NCI-H1417 treated with DMSO at 0.1 percent for 48 hours (cell line): Measurements from ENCODE around the gene ADCYAP1R1.

Experiments
- DNase-seq: peaks from one replicate; lab custom pipeline; 2025; lab: John Stamatoyannopoulos, UW

ADCYAP1R1 gene

DNA sequence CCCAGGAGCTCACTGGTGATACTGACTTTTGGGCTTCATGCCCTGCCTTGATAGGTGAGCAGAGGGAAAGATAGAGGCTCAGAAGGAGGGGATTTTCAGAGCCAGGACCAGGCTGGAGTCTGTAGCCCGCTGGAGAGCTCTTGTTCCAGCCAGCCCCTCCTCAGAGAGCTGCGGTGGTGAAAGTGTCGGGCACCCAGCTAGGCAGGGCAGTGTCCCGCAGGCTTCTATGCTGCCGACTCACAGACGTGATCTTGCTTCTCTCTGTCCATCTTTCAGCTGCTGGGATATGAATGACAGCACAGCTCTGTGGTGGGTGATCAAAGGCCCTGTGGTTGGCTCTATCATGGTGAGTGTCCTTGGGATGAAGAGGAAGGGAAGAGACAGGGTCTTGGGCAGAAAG lies 35.2 kb downstream of the ADCYAP1R1 start:
- no peak for DNase-seq

GRCh38 chr7:31091924-31092434 lies 39.9 kb downstream of the ADCYAP1R1 start:
- DNase-seq = no peak

DNA sequence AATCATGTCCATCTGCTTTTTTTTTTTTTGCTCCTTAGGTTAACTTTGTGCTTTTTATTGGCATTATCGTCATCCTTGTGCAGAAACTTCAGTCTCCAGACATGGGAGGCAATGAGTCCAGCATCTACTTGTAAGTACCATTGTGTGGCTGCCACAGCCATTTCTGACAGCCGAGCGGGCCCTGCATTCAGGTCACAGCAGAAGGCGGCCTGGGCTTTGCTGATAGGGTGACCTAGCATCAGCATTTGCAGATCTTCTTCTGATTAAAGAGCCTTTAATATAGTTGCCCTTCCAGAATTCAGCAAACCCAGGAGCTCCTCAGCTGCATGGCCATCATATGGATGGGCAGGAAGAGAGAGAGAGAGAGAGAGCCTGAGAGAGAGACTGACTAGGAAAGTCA lies 40.5 kb downstream of the ADCYAP1R1 start:
- DNase-seq = no peak

DNA sequence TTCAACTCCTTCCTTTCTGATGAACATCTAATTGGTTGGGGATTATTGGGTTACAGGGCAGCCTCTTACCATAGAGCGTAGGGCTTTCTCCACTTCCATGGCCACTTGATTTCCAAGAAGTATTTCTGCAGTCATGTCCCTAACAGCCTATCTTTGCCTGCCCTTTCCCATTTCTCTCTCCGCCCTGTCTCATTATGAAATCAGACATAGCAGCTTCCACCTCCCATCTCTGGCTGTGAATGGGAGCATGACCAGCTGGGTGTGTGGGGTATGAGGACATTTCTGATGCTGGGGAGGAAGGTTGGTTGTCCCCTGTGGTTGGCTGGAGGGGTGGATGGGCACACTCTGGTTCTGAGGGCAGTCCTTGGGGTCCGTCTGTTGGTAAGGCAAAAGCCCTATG lies 41.2 kb downstream of the ADCYAP1R1 start:
- DNase-seq = no peak

DNA sequence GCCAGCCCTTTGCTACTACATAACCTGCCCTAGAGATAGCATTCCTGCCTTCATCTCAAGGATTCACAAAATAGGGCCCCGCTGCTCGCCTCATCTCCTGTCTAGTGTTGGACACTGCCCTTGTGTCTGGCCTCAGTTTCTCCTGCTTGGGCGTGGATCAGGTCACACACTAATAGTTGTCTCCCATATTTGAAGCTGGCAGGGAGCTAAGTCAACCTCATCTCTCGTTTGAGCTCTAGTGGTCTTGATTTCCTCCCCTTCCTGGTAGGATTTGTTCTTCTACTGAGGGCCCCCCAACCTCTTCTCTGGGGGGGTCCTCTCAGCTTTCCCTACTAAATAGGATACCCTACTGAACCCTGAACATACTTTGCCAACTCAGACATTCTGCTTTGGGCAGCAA lies 42.2 kb downstream of the ADCYAP1R1 start:
- DNase-seq = no peak

GRCh38 chr7:31095286-31096197 lies 43.4 kb downstream of the ADCYAP1R1 start:
- no peak for DNase-seq

- no peak for DNase-seq
Measured at GRCh38 chr7:31096198-31096876, 44.2 kb downstream of the ADCYAP1R1 start.

DNA sequence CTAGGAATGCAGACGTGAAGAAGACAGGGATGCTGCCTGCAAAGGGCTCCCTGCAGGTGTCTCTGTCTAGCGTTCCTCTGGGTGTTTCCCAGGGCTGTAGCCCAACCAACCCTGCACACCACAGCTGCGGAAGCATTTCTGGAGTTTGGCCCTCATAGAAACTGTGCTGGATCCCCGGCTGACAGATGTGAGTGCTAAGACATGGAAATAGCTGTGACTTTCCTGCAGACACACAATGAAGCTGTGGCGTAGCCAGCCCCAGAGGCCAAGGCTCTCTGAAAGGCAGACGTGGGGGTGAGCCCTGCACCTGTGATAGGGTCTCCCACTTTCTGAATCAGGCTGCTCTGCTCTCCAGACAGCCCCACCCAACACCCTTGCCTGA lies 44.8 kb downstream of the ADCYAP1R1 start:
- no peak for DNase-seq

- no peak for DNase-seq
Measured at GRCh38 chr7:31098642-31099360, 46.7 kb downstream of the ADCYAP1R1 start.

DNA sequence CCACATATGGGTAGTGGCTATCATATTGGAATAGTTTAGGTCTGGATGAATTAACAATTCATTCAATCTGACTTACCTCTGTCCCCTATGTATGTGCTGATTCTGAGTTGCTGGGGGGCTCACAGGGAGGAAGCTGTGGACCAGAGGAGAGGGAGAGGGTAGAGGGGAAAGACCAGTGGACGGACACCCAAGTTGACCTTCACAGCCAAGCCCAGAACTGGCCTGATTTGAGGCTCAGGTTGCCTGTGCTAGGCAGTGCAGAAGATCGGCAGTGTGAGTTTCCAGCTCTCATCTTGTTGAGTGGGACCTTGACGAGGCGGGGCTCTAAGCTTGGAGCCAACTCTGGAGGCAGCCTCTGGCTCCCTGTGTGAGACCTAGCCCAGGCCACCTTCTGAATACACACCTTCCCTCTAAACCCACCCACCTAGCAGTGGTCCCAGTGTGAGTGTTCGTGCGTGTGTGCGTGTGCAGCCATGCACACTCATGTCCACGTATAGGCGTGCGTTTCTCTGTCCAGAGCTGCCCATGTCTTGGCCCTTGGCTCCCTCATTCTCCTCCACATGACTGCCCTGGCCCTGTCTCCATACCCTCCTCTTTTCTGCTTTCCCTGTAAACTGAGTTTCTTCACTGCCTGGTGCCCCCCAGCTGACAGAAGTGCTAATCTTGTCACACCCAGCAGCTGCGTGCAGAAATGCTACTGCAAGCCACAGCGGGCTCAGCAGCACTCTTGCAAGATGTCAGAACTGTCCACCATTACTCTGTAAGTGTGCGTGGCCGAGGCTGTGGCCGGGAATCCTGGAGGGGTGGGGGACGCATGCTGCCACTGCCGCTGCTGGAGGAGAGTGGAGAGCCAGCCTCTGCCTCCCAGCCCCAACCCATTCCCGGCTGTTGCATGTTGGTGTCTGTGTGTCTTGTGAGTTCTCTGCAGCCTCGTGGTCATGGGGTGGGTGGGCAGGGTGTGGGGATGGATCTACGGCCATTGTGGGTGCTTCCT lies 47.6 kb downstream of the ADCYAP1R1 start:
- DNase-seq = no peak

GRCh38 chr7:31100445-31100844 lies 48.3 kb downstream of the ADCYAP1R1 start:
- no peak for DNase-seq

GRCh38 chr7:31100871-31101270 lies 48.8 kb downstream of the ADCYAP1R1 start:
- DNase-seq = no peak

- no peak for DNase-seq
Measured at GRCh38 chr7:31101544-31101943, 49.4 kb downstream of the ADCYAP1R1 start.

DNA sequence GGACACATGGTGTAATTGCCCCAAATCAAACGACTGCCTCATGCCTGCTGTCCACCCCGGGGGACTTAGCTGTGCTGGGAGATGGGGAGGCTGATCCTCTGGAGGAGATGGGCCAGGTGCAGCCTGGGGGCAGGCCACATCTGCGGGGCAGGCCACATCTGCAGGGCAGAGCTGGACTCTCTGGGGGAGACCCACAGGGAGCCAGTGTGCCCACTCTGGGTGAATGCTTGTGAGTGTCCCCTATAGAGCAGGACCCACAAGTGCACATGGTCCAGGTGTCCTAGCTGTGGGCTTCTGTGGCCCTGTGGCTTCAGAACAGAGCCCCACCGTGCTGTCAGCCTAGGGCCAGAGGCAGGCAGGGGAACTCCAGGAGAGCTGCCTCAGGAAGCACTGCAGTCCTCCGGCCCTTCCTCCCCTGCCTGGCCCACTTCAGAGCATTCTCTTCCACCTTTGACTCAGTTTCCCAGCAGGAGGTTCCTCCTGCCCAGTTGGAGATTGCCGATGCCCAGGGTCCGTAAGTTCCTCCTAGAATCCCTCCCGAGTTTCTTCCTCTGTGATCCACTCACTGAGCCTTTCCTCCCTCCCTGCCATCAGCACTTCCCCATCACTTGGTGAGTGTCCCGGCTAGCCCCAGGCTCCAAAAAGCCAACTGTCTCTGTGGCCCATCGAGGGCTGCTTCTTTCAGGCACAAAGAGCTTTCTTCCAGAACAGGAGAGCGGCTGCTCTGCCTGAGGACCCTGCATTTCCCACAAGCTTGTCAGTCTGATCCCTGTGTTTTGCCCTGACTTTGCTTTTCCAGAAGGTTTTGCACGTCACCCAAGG lies 50.3 kb downstream of the ADCYAP1R1 start:
- DNase-seq = no peak

GRCh38 chr7:31102973-31103850 lies 51.1 kb downstream of the ADCYAP1R1 start:
- DNase-seq = no peak

DNA sequence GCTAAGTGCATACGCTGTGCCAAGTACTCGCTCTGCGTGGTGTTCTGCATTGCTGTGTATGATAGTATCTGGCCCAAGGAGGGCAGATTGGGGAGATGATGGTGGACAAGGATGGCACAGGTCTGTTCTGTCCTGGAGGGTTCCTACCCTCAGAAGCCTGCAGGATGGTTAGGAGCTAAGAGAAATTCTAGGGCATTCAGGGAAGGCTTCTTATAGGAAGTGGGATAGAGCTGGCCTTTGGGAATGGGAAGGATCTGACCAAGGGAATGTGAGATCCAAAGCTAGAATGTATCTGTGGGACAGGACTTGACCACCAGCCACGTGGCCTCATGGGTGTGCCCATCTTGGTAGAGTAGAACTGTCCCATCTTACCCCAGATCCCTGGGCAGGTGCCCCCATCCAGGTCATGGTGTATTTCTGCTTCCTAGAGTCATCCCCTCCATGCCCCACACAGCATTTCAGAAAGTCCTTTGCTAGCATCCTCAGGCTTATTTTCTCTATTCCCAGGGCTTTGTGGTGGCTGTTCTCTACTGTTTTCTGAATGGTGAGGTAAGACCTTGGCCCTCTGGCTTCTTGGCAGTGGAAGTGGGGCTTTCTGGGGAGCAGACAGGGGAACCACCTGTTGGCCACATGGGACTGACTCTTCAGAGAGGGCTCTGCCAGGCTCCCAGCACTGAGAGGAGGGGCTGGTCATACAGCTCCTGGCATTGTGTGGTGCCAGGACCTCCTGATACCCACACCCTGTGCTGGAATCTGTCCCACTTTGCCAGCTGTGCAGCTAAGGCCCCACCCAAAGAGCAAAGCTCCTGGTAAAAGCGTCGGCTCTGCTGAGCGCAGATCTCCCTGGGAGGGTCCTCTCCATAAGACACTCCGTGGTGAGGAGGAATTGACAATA lies 52.5 kb downstream of the ADCYAP1R1 start:
- DNase-seq = no peak

- DNase-seq = no peak
Measured at GRCh38 chr7:31105256-31105950, 53.3 kb downstream of the ADCYAP1R1 start.
